Inflammatory macrophage treated with lipopolysaccharide for 1 hour (primary cell): ENCODE measurements around the gene PPP6R2.

Experiments
- DNase-seq, 2 donors: peaks; one replicate each; pipeline ENCODE4 v3.0.0-alpha.2; 2020 to 2022

PPP6R2 gene

DNA sequence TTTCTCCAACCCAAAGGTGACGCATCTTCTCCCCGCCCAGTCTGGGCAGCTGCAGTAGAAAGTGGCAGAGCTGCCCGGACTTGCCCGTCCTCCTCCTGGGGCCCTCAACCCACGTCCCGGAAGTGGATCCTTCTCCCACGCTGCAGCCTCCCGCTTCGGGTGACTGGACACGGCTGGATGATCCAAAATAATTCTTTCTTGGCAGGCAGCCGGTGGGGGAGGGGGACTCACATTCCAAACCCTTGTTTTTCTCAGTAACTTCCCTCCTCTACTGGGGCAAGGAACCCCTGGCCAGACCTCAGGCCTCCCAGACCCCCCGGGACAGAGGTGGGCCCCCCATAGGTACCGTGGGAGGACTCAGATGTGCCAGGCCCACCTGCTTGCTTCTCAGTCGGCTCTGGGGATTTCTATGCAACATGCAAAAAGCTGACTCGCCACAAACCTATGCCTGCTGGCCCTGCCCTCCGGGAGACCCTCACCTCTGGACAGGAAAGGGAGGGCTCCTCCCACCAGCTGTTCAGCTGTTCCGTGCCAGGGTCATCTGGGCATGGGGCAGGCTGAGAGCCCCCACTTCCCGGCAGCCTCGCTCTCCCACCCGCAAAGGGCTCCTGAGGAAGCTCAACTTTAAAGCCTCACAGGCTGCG, 37.1 kb upstream of the PPP6R2 start:
- DNase-seq, result peak; percentile 90 to 95

DNA sequence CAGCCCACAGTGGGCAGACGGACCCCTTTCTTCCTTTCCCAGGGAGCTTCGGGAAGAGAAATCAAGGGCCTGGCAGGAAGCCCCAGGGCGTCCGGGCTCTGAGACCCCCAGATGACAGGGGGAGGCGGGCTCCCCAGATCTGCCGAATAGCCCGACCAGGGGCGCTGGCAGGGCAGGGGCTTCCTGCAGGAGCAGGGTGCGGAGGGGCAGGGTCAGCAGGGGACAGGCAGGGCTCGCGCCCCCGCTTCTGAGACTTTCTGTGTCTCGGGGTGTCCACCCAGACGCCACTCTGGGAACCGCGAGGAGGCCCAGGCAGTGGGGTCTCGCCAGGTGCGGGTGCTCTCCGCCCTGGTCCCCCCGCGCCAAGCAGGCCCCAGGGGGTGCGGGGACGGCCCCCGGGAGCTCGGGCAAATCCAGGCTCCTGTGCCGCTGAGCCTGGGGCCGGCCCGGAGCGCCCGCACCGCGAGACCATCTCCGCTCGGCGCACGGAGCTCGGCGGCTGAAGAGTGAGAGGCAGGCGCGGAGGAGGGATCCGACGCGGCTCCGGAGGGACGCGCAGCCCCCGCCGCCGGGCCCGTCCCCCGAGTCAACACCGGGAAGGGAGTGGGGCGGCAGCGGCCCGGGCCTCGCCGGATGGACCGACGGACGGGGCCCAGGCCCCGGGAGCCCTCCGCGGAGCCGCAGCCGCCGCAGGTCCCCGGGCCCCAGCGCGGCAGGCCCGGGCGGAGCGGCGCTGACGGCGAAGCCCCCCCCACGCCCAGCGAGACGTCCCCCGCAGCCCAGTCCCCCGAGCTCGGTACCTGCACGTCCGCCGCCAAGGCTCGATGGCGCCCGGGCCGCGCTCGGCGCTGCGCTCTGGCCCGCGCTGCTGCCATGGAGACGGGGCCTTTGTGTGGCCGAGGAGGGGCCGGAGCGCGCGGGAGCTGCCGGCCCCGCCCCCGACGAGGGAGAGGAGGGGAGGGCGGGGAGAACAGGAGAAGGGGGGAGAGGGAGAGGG, 36.1 kb upstream of the PPP6R2 start, which contains the start of gene PLXNB2:
TSS of gene PLXNB2 (minus strand) at position 894 of the 997 bp plus-strand sequence. CDS start 17,062 bp downstream, outside the sequence.
- peak; percentile 54 for DNase-seq

DNA sequence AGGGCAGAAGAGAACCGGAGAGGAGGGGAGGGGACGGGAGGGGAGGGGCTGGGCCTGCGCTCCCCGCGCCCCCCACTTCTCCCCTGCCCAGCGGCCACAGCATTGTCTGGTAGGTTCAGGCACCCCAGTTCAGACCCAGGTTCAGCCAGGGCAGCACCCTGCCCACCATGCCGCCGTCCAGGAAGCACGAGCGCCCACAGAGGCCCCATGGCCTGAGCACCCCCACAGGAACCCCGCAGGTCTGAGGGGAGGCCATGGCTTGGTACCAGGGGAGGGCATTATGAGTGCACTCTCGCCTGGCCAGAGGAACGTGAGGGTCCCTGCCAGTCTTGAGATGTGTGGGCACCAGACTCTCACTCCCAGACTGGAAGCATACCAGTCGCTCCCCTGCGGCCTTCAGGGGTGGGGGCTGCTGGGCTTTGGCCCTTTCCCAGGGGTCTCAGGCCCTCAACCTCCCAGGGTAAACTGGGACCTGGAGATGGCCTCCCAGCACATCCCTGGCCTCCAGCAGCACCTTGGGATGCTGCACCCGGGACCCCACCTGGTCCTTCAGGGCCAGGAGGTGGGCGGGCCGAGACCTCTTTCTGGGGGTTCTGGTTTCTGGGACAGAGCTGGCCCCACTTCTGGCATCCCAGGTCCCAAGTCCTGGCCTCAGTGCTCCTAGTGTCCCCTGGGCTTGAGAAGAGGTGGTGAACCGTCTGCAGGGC, 35.1 kb upstream of the PPP6R2 start:
- DNase-seq, result no peak

DNA sequence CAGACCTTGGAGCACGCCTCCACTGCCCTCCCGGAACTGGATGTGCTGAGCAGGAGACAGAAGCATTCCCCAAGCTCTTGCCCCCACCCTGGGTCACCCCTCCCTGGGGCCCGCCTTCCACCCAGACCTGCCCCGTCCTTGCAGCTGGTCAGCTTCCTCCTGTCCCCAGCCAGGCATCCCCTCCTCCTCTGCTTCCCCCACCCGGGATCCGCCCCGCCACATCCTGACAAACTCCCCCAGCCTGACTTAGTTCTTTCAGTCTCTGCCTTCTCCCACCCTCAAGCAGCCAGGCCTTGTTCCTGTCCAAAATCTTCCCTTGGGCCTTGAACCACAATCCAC, 34.6 kb upstream of the PPP6R2 start:
- peak; percentile 56 to 77 for DNase-seq

DNA sequence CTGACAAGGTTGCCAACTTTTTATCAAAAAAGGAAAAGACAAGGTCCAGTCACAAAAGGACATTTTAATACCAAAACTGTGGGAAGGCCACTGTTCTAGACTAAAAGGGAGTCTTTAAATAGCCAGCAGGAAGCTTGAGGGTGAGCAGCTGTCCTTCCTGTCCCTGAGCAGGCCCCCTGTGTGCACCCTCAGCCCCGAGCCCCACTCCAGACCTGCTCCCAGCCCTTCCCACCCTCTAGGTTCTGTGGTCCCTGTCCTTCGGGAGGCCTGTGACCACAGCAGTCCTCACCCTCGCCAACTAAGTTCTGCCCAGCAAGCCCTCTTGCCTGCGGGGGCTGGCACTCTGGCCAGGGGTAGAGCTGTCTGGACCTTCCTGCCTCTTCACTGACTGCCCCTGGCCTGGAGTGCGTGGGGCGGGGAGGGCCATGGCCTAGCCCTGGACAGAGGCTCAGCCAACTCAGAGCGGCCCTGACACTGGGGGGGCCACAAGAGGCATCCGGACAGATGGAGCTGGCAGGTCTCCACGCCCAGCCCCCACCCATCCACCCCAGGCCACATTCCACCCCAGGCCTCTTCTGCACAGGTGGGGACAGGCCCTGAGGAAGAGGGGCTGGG, 34.0 kb upstream of the PPP6R2 start:
- DNase-seq, result no peak

DNA sequence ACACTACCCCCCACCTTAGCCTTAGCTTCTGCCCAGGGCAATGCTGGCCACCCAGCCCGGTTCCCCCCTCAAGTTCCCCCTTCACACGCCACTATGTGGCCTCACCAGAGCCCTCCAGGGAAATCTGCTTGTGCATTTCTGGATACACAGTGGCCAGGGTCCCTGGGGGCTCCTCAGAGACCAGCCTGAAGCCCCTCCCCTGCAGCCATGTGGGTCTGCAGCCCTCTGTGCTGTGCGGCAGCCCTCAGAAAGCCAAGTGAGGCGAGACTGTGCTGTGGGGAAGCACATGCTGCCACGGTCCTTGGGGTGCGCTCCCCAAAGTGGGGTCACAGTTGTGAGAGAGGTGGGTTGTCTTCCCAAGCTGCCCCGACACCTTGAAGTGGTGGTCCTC, 33.5 kb upstream of the PPP6R2 start:
- DNase-seq, result no peak

DNA sequence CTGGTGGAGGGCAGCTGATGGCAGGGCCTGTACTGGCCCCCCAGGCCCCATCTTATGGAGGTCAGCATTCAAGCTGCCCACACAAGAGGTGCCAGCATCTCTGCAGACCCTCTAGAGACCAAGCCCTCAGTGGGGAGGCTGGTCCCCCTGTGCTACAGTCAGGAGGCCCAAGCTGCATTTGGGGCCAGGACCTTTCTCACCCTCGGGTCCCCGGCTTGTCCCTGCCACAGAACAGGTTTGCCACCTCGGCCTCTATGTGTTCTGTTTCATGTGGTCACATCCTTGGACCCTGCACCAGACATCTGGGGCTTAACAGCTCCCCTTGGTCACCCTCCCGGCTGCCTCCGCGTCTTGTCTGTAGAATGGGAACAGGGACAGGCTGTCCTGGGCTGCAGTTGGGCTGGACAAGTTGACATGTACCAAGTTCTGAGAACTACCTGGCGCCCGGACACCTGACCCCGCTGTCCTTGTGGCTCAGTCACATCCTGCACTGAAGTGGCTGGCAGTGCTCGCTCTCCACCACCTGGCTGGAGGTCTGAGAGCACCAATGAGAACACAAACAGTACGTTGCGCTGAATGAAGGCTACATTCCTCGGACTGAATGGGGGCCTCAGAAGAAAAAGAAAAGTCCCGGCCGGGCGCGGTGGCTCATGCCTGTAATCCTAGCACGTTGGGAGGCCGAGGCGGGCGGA, 33.0 kb upstream of the PPP6R2 start:
- no peak for DNase-seq

DNA sequence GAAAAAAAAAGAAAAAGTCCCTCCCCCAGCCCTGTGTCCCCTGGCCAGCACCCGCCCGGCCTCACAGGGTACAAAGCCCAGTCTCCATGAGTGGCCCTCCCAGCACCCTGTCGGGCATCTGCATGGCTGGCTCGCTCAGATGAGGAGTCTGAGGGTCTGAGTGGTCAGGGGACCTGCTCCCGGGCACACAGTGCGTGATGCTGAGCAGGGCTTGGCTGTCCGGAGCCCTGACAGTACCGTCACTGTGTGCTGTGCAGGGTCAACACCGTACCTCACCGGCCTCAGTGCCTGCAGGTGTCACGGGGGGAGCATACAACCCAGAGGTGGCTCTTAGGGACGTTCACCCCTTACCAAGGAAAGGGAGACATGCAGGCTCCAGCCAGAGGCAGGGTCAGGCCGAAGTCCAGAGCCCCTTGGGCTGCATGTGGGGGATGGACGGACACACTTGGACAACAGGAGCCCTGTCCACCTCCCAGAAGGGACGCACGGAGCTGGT, 32.1 kb upstream of the PPP6R2 start:
- no peak for DNase-seq

DNA sequence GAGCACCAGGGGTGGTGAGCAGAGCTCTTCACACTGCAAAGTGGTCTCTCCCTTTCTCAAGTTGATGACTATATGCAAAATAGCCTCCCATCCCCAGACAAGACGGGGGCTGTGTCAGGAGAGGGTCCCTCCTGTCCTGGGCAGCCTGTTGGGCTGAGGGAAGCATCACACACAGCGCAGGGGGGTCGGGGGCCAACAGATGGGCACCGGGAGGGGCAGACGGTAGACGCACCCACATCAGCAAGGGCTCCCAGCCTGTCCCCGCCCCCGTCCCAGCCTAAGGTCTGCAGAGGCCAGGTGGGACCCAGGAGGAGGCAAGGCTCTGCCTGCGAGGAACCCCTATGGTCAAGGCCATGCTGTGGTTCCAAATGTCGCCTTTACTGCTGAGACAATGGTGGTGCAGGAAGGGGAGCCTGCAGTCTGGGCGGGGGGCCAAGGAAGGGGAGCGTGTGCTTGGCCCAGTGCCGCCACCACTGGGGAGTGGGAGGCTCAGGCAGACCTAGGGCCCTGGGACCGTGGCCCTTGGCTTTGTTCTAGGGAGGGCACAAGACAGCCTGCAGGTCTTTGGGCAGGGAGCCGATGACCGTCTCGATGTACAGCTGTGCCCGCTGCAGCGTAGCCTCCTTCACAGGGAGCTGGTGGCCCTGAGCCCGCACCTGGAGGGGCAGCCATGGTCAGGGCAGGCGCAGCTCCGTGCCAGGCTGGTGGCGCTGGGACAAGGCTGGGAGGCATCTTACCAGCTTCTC, 31.3 kb upstream of the PPP6R2 start:
- DNase-seq, result no peak

DNA sequence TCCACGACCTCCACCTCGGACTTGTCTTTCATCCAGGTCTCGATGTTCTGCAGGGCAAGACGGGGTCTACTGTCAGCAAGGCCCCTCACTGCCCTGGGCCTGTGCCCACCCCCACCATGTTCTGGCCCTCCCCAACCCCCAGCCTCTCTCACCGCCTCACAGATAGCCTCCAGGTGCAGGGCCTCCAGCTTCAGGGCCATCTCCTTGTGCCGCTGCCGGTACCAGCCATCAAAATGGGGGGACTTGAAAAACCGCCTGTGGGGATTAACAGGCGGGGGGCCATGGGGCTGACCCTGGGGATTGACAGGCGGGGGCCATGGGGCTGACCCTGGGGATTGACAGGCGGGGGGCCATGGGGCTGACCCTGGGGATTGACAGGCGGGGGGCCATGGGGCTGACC, 30.8 kb upstream of the PPP6R2 start:
- DNase-seq, result no peak

DNA sequence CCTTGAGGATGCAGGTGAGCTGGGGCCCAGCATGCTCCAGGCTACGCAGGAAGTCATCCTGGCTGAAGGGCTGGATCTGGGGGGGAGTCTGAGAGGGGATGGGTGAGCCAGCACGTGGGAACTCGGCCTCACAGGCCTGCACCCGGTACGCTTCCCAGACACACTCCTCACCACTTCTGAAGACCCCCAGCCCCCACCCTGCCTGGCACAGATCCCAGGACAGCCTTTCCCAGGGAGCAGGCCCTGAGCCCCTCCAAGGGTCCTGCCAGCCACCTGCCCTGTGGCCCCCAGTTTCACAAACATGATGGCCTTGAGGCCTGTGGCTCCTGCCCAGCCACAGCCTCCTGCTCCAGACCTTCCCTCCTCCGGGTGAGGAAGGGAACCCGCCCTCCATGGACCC, 30.1 kb upstream of the PPP6R2 start:
- DNase-seq, result no peak

DNA sequence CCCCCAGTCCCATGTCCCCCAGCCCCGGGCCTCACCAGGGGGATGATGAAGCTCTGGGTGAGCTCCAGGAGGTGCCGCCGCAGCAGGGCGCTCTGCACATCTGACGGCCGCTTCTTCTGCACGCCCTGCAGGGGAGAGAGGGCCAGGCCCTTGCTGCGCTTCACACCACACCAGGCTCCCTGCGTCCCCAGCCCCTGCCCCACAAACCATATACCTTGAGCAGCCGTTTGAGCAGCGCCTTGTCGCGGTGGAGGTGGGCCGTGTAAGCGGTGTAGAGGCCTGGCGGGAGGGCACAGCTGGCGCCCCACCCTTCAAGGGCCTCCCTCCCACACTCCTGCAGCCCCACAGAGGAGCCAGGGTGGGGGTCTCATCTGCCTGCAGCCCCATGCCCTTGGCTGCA, 29.5 kb upstream of the PPP6R2 start:
- no peak for DNase-seq

DNA sequence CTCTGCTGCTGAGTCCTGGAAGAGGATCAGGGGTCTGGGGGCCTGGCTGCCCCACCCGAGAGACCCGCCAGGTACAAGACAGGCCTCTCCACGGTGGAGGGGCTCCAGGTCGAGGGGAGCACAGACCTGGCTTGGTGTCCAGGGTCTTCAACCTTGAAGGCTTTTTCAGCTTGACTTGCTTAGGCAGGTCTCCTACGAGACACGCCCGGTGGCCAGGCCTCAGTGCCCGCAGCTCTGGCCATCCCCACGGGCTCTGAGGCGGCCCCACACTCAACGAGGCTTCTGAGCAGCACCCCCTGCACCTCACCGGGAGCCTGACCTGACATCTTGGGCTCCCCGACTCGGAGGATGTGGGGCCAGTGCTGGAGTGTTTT, 29.1 kb upstream of the PPP6R2 start:
- DNase-seq, result no peak

DNA sequence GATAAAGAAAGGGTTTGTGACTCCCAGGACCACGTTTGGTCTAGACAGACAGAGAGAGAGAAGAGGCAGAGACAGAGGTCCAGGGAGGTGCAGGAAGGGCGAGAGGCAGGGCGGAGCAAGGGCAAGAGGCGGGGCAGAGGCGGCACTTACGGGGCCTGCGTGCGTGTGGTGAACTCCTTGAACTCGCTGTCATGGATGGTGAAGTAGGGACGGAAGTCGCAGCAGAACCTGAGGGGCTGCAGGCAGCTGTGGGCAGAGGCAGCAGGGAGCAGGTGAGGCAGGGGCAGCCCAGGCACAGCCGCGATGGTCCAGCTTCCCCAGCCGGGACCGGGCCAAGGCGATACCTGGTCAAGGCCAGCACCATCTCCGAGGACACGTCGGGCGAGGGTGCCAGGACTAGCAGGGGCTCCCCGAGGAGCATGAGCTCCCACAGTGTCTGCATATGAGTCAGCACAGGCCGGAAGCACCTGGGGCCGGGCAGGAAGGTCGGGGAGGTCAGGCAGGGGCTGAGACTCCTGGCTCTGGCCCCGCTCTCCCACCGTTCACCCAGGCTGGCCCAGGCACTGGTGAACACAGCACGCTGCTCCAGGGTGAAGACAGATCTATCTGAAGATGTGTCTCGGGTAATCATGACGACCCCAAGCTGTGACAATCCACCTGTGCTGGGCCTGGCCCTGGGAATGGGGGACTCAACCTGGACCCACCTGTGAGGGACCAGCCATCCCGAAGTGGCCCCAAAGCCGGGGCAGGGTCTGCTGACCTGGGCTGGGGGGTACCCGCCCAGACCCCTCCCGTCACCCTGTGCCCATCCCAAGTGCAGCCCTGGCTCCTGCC, 28.5 kb upstream of the PPP6R2 start:
- DNase-seq, result peak; percentile 42 to 61

DNA sequence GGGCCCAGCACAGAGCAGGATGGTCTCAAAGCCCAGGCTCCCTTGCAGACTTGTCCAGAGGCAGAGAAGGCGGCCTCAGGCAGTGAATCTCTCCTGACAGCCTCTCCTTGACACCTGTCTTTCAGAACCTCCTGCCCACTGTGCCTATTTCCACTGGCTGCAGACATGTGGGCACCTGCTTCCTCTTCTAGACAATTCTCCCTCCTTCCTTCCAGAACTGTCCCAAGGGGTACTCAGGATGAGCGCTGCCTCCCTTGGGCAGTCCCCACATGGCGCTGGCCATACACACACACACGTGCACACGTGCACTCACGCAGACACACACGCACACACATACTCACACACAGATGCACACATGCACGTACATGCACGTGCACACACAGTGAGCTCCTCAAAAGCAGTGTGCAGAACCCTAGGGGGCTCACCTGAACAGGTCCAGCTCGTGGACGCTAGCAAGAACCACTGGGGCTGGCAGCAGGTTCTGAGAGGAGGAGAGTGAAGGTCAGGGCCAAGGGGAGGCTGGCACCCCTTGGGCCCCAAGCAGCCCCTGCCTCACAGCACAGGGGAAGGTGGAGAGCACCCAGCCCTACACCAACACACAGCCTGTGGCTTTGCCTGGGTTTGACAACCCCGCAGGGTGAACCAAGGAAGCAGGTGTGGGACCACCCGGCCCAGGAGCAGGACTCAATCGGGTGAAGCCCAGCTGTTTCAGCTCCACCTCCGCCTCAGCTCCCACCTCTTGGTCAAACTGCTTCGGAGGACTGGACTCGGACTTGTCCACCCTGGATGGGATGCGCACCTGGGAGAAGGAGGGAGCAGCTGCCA, 27.6 kb upstream of the PPP6R2 start:
- DNase-seq, result no peak

DNA sequence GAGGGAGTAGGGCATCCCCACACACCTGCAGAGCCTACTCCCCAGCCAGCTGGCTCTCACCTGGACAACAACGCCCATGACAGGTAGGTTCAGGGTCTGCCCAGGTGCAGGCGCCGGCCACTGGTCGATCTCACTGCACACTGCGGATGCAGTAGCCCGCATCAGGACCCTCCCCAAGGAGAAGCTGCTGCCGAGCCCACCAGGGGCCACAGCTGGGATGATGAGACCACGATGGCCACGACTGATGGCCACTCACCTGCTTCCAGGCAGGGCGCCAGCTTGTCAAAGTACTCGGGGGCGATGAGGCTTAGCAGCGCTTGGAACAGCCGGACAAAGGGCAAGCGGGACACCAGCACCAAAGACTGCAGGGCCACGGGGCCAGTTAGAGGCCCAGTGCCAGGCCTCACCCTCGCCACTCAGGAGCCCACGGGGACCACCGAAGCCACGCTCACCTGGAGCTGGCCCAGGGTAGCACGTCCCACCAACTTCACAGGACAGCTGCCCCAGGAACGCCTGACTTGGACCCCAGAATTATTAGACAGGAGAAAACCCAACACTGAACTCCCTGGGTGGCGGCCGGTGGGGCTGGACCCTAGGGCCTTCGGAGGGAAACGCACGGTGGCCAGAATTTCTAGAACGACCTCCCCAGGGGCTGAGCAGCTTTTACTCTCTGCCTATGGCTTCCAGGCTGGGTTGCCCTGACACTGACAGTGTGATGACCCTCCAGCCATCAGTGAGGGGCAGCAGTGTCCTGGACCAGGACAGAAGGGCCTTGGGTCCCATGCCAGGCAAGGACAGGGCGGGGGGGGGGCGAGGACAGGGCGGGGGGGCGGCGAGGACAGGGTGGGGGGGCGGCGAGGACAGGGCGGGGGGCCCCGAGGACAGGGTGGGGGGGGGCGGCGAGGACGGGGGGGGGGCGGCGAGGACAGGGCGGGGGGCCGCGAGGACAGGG, 26.7 kb upstream of the PPP6R2 start:
- DNase-seq, result no peak

DNA sequence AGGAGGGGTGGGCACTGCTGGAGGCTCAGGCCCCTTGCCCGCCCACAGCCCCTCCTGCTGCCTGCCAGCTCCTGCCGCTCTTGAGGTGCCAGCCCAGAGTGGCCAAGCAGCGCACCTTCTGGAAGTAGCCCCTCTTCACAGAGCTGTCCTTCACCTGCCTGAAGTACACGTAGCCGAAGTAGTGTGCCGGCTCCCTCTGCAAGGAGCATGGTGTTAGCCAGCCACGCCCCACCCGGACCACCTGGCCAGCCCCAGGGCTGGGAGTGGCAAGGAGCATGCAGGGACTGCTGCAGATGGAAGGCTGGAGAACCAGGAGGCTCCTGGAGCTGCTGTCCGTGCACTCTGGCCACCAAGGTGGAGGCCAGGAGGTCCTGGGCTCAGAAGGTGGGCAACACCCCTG, 25.9 kb upstream of the PPP6R2 start:
- DNase-seq, result no peak

DNA sequence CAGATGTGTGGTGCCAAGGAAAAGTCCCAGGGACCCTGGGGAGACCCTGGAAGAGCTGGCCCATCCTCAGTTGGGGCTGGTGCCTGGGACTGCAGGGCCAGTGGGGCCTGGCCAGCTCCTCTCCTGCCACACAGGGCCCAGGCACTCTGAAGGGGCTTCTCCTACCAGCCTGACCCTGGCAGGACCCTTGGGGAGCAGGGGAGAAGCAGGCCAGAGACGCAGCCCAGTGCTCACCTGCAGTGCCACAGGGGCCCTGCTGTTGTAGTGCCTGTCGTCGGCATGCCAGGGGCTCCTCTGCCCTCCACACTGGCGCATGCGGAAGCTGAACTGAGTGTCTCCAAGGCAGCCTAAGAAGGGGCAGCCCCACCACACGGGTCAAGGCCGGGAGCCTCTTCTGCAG, 25.5 kb upstream of the PPP6R2 start:
- no peak for DNase-seq

DNA sequence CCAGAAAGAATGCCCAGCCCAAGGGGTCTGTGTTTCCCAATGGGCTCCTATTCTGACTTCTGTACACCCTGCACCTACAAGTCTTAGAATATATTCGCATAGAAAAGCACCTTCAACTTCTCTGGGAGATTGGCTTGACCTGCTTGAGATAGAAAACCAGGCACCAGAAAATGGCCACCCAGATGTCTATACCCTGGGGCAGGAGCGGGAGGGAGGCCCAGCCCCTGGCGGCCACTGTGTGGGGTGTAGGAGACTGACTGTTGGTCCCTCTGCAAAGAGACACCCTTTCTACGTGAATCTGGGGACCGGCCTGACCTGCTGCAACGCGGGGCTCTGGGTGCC, 24.8 kb upstream of the PPP6R2 start:
- no peak for DNase-seq
